GM18907 (cell line): ENCODE data around the gene FAM120A.
A peak's percentile ranks its signal among the peaks of the same experiment; 100 is the strongest.

ENCODE experiments used
- ATAC-seq: cut with Tn5 transposase; IDR thresholded peaks from one replicate; pipeline ENCODE4 v1.9.1; 2021; ENCODE audit warnings: mild to moderate bottlenecking, moderate library complexity; ENCODE audit not compliant: unreplicated experiment

Gene FAM120A

DNA sequence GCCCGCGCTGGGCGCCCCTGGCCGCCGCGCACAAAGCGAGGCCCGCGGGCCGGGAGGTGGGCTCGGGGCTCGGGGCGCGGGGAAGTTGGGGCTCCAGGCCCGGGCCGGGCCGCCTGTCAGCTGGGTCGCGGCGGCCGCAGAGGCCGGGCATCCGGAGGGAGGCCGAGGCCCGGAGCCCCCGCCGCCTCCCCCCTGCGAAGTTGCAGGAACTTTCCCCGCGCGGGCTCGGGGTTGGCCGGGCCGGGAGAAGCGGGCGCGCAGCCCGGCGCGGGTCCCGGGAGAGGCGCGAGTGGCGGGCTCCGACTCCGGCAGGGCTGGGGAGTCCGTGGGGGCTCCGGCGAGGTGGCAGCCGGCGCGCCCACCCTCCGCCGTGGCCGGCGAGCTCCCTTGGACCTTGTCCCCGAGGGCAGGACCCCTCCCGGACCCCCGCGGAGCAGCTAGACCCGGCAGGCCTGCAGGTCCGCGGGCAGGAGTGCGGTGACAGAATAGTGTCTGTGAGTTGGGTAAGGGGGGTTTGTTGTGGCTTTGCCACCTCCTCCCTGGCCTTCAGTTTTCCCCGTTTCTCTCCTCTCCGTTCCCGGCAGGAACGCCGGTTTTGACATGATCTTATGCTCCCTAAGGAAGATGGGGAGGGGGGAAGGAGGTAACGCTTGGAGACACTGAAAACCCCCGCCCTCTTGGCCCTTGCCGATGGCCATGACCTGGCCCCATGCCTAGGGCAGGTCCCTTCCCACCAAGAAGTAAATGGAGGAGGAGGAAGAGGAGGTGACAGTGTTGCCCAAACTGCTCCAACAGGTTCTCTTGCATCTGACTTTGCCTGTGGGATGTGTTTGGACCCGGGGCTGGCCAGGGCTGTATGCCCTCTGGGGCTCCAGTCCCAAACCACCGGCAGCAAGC lies 125.8 kb downstream of the FAM120A start:
- ATAC-seq: peak; percentile 17

DNA sequence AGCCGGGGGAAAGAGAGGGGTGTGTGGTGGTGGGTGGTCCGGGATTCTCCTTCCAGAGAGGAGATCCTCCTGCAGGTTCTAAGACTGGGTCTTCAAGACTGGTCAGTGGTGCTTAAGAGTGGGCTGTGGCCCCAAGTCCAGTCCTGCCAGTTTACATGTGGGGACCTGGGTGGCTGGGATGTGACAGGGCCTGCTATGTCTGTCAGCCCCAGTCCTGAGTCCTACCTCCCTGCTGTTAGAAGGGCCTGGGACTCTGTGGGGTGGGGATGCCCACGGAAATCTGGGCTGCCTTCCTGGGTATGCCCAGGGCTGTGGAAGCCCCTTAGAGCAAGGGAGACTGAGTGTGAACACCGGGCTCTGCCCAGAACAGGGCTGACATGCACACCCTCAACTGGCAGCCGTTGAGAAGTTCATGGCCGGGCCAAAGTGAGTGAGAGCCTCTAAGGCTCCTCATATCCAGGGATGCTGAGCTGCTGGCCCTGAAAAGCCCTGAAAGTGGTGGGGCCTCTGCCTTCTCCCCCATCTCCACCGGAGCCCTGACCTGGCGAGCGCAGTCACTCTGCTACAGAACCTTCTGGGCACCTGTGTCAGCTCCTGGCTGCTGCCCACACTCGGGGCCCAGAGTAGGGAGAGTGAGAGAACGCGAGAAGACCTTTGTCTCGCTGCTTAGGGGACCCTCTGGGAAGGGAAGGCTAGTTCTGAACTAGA lies 126.6 kb downstream of the FAM120A start:
- ATAC-seq: no peak

DNA sequence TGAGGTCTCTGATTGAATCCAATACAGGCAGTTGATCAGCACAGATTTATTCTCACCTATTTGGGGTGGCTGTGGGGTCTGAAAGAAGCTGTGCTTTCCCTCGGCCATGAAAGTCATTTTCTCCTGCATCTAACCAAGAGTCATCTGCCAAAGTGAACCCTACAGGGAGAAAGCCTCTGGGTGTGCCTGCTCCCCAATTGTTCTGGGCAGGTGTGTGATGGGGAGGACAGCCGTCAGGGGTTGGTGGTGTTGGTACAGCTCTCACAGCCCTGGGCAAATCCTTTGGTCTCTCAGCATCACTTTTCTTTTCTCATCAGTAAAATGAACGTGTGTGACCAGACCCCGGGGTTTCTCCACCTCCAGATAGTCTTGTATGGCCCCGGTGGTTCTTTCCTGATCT lies 127.4 kb downstream of the FAM120A start:
- no peak for ATAC-seq

DNA sequence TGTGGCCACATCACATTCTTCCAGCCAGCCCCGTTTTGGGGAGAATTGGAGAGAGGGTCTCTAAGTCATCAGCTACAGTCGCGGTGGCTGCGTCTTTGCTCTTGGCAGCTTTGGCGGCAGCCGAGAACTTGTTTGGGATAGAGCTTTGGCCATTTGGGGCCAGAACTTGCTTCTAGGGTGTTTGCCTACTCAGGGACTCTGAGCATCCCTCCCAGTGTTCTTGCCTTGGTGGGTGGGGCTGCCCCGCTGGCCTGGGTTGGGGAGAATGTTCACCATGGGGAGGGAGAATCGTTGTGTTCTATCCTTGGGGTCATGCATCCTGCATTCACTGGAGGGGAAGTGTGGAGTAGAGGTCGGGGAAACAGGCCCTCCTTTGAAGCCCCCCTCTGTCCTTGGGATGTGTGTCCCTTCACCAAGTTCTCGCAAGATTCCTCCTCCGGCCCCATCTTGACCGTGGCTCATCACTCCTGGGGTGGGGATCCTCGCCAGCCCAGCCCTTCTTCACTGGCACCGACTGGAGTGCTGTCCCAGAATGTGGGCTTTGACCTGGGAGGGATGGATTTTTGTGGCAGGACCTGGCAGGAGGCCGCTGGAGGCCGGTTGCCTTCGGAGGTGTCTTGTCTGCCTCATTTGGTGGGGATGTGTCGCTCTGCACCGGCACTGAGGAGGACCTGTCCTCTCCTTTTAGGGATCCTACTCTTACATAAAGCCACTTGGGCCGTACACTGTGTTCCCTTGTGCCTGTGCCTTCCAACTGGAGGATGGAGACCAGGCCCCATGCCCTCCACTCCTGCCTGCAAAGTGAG lies 128.4 kb downstream of the FAM120A start:
- ATAC-seq: no peak

DNA sequence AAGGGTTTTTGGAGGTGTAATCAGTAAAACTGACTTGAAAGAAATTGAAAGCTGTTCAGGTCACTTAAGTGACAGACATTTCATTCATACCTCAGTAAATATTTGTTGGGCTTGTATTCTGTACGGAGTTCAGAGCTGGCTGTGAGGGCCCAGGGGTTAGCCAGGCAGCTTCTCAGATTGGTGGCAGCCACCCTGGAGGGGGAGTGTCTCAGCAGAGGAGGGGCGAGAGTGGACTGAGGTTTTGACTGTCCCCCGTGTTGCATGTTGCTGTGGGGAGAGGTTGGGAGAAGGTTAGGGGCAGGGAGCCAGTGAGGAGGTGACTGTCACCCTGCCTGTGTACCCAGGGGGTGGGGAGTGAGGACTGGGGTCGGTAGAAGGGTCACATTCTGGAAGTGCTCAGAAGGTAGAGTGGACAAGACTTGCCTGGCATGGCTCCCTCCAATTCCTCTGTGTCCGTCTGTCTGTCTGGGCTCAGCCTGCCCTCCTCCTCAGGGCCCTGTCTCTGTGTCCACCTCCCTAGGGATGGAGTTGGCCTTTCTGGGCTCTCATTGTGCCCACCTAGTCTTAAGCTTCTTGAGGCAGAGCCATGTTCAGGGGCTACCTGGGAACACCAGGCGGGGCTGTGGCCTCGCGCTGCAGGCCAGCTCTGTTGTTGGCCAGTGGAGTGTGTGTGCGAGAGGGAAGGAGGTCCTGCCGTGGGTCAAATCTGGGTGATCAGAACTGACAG lies 129.3 kb downstream of the FAM120A start:
- ATAC-seq: no peak

DNA sequence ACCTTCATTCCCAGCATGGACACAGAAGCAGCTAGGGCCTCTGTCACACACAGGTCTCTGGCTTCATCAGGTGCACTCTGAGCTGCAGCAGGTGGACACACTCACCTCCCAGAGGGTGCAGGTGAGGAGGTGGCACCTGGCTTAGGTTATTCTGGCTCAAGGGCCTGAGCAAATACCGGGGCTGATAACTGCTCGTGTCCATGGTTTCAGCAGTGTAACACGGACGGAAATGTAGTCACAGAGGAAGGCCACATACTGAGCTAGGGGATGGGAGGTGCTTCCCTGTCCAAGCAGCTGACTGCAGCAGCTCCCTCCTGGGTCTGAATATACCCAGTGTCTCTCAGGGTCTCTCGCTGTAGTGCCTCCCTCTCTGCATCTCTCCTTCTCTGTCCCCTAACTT lies 130.6 kb downstream of the FAM120A start:
- ATAC-seq: no peak

DNA sequence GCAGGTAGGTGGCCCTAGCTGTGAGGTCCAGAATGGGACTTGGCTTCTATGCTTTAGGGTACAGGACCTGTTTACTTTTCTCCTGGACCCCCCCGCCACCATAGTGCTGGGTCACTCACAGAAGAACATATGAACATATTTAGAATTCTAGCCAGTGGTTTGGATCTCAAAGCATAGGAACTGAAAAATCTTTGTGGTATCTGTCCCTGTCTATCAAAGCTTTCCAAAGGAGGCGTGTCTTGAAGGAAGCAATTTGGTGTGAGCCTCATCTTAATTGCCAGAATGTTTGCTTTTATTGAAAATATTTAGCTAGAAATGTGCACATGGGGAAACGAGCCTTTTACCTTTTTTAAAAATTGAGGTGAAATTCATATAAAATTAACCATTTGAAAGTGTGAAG lies 131.1 kb downstream of the FAM120A start:
- ATAC-seq: no peak

DNA sequence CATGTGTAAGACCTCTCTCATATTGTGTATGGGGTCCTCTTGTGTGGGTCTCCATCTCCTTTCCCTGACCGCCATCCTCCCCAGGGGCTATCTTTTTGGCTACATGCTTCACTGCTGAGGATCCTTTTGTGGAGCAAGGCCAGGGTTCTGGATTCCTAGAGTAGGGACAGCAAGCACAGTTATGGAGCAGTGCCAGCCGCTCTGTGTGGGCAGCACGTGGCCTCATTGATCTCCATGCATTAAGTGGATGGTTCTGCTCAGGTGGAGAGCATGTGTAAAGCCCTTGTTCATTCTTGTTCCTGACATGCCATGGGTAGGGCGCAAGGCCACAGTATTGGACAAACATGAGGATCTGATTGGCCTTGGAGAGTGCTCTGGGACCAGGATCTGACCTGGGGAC lies 133.8 kb downstream of the FAM120A start:
- ATAC-seq: no peak

DNA sequence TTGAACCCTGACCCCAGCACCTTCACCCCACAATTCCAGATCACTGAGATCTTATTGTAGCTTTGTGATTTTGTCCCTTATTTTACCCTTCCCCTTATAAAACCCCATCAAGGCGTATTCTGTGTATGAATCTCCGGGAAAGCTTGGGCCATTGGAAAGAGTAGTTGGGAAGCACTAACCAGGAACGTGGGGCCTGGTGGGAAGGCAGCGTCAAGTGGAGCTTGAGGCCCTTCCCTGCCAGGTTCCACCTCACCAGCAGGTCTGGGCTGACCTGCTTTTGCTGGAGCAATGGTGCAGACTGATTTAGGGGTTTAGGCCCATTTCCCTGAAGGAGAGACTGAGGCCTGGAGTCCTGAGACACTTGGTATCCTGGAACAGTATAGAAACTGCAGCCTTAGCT lies 134.2 kb downstream of the FAM120A start:
- no peak for ATAC-seq

DNA sequence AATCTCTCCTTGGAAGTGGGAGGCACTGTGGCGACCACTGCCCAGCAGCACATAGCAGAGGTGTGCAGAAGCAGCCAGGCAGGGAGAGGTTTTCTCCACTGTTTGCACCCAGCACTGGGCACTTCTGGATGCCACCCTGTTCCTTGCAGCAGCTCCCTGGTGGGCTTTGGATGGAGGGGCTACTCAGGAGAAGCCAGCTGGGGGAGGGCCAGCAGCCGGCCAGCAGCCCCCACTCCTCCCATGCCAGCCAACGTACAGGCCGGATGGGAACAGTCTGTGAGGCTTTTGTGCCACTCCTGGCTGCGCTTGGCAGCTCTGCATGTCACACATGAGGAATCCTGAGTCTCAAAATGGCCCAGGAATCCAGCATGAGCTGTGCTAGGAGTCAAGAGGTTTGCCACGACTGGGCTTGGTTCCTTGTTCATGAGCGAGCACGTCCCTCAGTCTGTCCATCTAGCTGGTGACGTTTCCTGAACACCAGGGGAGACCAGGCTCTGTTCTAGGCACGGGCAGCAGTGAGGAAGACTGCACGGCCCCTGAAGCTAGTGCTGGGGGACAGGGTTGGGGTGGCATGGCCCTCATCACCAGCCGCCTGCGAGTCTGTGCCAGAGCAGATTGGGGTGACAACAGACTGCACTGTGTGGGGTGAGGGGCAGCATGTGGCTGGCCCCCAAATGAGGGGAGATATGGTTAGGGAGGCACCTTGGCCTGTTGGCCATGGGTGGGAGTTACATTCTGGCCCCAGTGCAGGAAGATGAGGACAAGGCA lies 135.0 kb downstream of the FAM120A start:
- no peak for ATAC-seq

DNA sequence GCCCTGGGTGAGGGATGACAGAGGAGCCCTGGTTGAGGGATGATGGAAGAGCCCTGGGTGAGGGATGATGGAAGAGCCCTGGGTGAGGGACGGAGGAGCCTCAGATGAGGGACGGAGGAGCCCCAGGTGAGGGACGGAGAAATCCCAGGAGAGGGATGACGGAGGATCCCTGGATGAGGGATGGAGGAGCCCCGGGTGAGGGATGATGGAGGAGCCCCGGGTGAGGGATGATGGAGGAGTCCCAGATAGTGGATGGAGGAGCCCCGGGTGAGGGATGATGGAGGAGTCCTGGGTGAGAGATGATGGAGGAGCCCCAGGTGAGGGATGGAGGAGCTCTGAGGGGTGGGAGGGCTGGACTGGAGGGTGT lies 135.8 kb downstream of the FAM120A start:
- ATAC-seq: no peak

DNA sequence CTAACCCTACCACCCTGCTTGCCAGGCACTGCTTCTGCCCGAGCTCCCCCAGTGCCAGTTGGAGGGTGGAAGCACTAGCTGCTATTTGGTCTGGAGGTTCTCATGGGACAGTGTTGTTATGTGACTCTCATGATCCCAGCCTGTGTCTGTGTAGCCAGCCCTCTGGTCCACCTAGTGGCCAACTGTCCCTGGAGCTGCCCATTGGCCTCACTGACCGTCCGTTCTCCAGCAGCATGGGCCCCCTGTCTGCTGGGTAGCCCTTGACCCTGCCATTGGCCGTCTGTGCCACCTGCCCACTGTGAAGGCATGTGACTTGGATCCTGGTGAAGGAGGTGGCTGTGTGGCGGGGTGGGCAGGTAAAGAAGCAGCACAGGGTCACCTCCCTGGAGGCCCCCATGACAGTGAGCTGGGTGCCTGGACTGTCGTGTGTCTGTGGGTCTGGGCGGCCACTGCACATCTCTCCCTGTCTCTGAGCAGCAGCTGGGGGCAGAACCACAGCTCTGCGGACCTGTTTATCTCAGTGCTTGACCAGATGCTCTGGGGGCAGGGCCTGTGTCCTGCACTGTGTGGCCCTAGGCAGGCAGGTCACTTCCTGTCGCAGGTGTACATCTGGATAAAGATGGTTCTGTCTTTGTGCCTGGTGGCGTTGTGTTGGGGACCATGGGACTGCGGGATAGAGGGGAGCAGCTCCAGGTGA lies 136.3 kb downstream of the FAM120A start:
- no peak for ATAC-seq

DNA sequence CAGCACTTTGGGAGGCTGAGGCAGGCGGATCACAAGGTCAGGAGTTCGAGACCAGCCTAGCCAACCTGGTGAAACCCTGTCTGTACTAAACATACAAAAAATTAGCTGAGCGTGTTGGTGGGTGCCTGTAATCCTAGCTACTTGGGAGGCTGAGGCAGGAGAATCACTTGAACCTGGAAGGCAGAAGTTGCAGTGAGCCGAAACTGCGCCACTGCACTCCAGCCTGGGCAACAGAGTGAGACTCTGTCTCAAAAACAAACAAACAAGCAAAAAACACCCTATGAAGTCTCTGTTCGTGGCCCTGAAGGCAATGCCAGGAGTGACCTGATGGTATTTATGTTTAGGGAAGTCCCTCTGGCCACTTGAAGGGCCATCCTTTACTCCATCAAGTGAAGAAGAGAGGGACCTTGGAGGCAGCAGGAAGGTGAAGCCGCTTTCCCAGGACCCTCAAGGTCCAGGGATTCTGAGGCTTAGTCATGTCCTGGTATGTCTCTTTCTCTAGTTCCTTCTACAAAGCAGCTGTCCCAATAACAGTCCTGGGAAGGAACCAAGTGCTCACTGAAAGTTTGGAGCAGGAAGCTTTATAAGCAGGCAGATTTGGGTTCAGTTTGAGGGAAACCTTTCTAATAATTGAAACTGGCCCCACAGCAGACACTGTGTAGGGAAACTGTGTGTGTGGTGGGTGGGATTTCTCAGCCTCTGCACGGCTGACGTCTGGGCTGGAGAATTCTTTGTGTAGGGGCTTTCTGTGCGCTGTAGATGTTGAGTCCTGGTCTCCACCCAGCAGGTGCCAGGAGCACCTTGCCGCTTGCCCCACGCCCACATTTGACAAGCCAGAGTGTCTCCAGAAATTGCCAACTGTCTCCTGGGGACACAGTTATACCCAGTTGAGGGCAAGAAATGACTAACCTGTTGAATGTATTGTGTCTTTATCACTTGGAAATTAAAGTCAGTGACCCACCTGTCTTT lies 137.4 kb downstream of the FAM120A start:
- no peak for ATAC-seq

DNA sequence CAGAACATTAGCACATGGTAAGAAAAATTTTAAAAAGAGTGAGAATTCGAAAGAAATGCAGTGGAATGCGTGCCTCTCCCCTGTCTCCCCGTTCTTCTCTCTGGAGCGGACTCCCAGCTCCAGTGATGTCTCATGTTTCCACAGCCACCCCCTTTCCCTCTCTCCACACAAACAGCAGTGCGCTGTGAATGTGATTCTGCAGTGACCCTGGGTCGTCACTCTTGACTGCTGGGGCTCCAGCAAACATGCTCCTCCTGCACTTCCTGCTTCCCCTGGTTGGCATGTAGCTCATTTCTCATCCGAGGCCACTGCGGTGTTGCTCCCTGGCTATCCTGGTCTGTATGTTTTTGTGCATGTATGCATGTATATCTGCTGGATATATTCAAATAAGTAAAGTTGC lies 138.2 kb downstream of the FAM120A start:
- no peak for ATAC-seq

DNA sequence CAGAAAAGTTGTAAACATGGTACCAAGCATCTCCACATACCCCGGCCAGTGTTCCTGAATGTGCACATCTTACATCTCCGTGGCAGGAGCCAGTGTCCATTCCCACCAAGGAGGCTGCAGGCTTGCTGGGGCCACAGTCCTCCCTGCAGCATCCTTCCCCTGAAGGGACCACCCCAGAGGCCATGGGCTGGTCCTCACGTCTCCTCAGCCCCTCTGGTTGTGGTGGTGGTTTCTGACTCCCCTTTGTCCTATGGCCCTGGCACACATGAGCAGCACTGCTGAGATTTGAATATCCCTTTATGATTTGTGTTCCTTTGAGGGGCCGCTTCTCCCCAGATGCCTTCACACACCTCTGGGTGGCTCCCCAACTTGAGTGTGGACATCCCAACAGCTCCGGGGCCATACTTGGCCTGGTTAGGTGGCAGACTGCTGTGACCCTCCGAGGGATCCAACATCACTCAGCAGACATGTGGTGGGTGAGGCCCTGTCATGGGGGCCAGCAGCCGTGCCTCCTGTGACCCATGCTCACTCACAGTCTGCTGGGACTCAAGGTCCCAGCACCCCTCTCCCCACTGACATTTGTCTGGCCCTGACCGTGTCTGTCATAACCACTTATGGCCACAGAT lies 139.2 kb downstream of the FAM120A start:
- ATAC-seq: no peak

DNA sequence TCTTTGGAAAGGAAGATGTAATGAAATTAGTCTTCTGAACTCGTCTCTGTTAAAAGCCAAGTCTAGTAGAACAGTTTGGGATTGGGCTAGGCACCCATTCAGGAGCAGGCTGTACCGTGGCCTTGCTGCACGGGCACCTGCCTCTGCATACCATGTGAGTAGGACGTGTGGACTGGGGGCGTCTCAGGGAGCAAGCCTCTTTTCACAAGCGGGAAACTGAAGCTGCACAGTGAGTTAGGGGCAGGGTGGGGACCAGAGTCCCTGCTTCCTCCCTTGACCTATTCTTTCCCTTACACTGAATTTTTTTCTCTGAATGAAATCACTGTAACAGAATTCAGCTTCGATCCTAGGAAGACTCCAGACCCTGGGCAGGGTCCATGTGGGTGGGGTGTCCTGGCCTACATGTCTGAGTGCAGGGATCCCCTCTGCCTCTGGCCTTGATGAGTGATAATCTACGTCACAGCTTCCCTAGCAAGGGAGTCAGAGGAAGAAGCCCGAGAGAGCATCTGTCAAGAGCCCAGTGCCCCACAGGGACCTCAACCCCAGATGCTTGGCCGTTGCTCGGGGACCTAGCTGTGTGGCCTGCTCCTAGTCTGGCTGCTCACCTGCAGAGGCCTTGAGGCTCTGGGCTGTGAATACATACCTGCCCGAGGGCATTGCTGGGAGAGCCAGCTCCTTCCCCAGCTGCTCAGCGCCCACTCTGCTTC lies 140.0 kb downstream of the FAM120A start:
- no peak for ATAC-seq

DNA sequence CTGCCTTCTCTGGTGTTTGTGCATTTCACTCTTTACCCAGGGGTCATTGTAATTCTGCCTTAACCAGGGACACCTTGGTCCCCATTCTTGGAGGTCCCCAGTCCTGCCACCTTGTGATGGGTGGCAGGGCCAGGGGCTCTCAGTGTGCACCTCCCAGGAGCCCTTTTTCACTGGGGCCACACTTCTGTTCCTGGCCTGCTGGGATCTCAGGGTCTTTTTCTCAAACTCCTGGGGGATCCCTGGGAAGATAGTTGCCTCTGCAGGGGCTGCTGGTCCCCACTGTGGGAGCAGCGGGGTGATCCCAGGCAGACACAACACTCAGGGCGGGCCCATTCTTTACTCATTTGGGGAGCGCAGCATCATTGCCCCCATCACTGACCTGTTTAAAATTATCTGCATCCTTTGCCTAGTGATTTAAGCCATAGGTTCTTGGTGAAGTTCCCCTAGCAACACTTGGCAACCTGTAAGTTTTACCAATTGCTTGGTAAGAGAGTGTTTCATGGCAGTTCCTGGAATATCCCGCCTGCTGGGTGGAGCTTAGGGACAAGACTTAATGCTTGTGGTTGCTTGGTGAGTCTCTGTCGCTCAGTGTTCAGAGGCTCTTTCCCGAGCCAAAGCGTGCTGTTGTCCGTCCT lies 140.6 kb downstream of the FAM120A start:
- ATAC-seq: no peak
